Vagina (tissue), 2 donors: ENCODE data around the gene DES. TPM values are rescaled to one million over a fixed set of nuclear protein-coding genes. Genes with fewer than 3 reads are reported as not detected.
A peak's percentile ranks its signal among the peaks of the same experiment; 100 is the strongest.
"Not testable (repeated sequence)": the region's sequence is repeated elsewhere in the genome, so short reads cannot be mapped to it uniquely, and the experiment has no call there.

Experiments
- DNase-seq, 2 donors: peaks; one replicate each; pipeline ENCODE4 v3.0.0-alpha.2; 2017; ENCODE audit errors: extremely low spot score in 2 of 2
- H3K27ac ChIP-seq: fragments of 200-600 bp; sonication (generic); one replicate; pipeline ENCODE4 v1.5.1; 2019
- H3K27me3 ChIP-seq: fragments of 200-600 bp; sonication (generic); one replicate; pipeline ENCODE4 v1.5.1; 2019
- H3K36me3 ChIP-seq, 2 donors: fragments of 200-600 bp; sonication (generic); one replicate each; pipeline ENCODE4 v1.5.1; 2017 to 2019
- H3K4me1 ChIP-seq: fragments of 200-600 bp; sonication (generic); one replicate; pipeline ENCODE4 v1.5.1; 2019
- H3K4me3 ChIP-seq, 2 donors: fragments of 200-600 bp; sonication (generic); 1 replicate in 1 of 2; 2 replicates in 1 of 2; pipeline ENCODE4 v1.5.1; 2016 to 2019
- H3K9me3 ChIP-seq: fragments of 200-600 bp; sonication (generic); one replicate; pipeline ENCODE4 v1.5.1; 2019
- CTCF ChIP-seq, 3 experiments: fragments of 450-650 bp in 2 of 3; fragments of 200-600 bp in 1 of 3; sonication (generic) in 1 of 3; IDR thresholded peaks; one replicate each; pipeline ENCODE4 v1.5.1; 2017 to 2019; ENCODE audit warnings: antibody characterized with exemption in 3 of 3, mild to moderate bottlenecking in 2 of 3, moderate library complexity in 2 of 3
- POLR2A ChIP-seq, 2 donors: fragments of 450-650 bp; IDR thresholded peaks; one replicate each; pipeline ENCODE4 v1.6.1; 2017; ENCODE audit warnings: antibody characterized with exemption in 2 of 2, mild to moderate bottlenecking in 2 of 2, moderate library complexity in 2 of 2
- POLR2AphosphoS5 ChIP-seq, 2 donors: sonication (generic); formaldehyde crosslinking; IDR thresholded peaks; one replicate each; pipeline ENCODE4 v1.9.0; 2017; ENCODE audit warnings: antibody characterized with exemption in 2 of 2, mild to moderate bottlenecking in 2 of 2, low read depth in 1 of 2; ENCODE audit not compliant: insufficient read depth in 1 of 2
- intact Hi-C: fragments of 100-400 bp; cut with DNase I; formaldehyde crosslinking; loops from one replicate; pipeline ENCODE4 v1.15.1; 2023
- total RNA-seq: library from RNA; depleted of rRNA; stranded (reverse); fragments of >200 nt; gene quantifications from one replicate; pipeline ENCODE4 v1.2.3, GENCODE V29; 2016

The DES gene
- total RNA-seq, 1 donor from 2014 or later, result 883 TPM

GRCh38 chr2:219392754-219393153 is 25.4 kb upstream of the DES start:
- Histone ChIP-seq H3K36me3 (no peaks in the 10 kb centered on the region), H3K27me3 (no peaks in the 10 kb centered on the region), H3K27ac (no peak overlapping the region), H3K4me1 (peaks cover 6% of the 10 kb centered on the region), H3K9me3 (no peaks in the 10 kb centered on the region), H3K4me3 (no peak overlapping the region)
- intact Hi-C loops, result no loop called here
- DNase-seq, result no peak
- TF ChIP-seq CTCF (IDR thresholded peaks at IDR 0.05) (no peak), POLR2A (IDR thresholded peaks at IDR 0.05) (no peak), POLR2AphosphoS5 (IDR thresholded peaks at IDR 0.05; ENCODE audit: insufficient read depth in 1 of 2, low read depth in 1 of 2) (no peak)

- not testable (repeated sequence) for H3K27me3 ChIP-seq, DNase-seq, H3K4me1 ChIP-seq, H3K9me3 ChIP-seq, H3K36me3 ChIP-seq, H3K27ac ChIP-seq, H3K4me3 ChIP-seq
- intact Hi-C loops, result loop anchor here (5.0 kb wide), 1 partner anchor 913 kb away; no protein-coding TSS in a partner anchor
Observed at GRCh38 chr2:219395056-219395455, 23.1 kb upstream of the DES start.

GRCh38 chr2:219395609-219396008 is 22.6 kb upstream of the DES start:
- Histone ChIP-seq H3K27me3 (no peaks in the 10 kb centered on the region), H3K9me3 (no peaks in the 10 kb centered on the region), H3K36me3 (no peaks in the 10 kb centered on the region), H3K4me3 (no peak overlapping the region), H3K27ac (no peak overlapping the region), H3K4me1 (no peaks in the 10 kb centered on the region)
- intact Hi-C loops, result loop anchor here (5.0 kb wide), 1 partner anchor 913 kb away; no protein-coding TSS in a partner anchor
- TF ChIP-seq POLR2AphosphoS5 (IDR thresholded peaks at IDR 0.05; ENCODE audit: insufficient read depth in 1 of 2, low read depth in 1 of 2), result no peak
- TF ChIP-seq CTCF (IDR thresholded peaks at IDR 0.05), result no peak
- TF ChIP-seq POLR2A (IDR thresholded peaks at IDR 0.05), result no peak
- DNase-seq, result no peak

- H3K36me3 ChIP-seq, result no peaks in the 10 kb centered on the region
- no peaks in the 10 kb centered on the region for H3K9me3 ChIP-seq
- DNase-seq, result no peak
- intact Hi-C loops, result loop anchor here (5.0 kb wide), 1 partner anchor 915 kb away; no protein-coding TSS in a partner anchor
- no peaks in the 10 kb centered on the region for H3K27me3 ChIP-seq
- TF ChIP-seq POLR2A (IDR thresholded peaks at IDR 0.05) (no peak), CTCF (IDR thresholded peaks at IDR 0.05) (no peak), POLR2AphosphoS5 (IDR thresholded peaks at IDR 0.05; ENCODE audit: insufficient read depth in 1 of 2, low read depth in 1 of 2) (no peak)
- H3K4me1 ChIP-seq, result no peaks in the 10 kb centered on the region
- no peak overlapping the region for H3K4me3 ChIP-seq
- no peak overlapping the region for H3K27ac ChIP-seq
Observed at GRCh38 chr2:219396863-219397457, 21.2 kb upstream of the DES start.

- no peaks in the 10 kb centered on the region for H3K36me3 ChIP-seq
- H3K4me1 ChIP-seq, result no peaks in the 10 kb centered on the region
- intact Hi-C loops, result loop anchor here (5.0 kb wide), 1 partner anchor 917 kb away; no protein-coding TSS in a partner anchor
- no peak for DNase-seq
- no peaks in the 10 kb centered on the region for H3K9me3 ChIP-seq
- no peak for TF ChIP-seq CTCF (IDR thresholded peaks at IDR 0.05)
- TF ChIP-seq POLR2A (IDR thresholded peaks at IDR 0.05), result no peak
- TF ChIP-seq POLR2AphosphoS5 (IDR thresholded peaks at IDR 0.05; ENCODE audit: insufficient read depth in 1 of 2, low read depth in 1 of 2), result no peak
- H3K27me3 ChIP-seq, result no peaks in the 10 kb centered on the region
- H3K27ac ChIP-seq, result peak overlapping the region; percentile 3
- no peak overlapping the region for H3K4me3 ChIP-seq
Observed at GRCh38 chr2:219398721-219399363, 19.3 kb upstream of the DES start.
